Caco-2 (cell line): ENCODE results near the gene DIP2B. TPM values are rescaled to one million over a fixed set of nuclear protein-coding genes. Genes with fewer than 3 reads are reported as not detected.

Experiments
- BruUV-seq: library from RNA; stranded (reverse); fragments of 400-500 nt; replicated peaks from 2 replicates; lab custom pipeline; 2021; lab: Mats Ljungman, UMichigan
- CTCF ChIA-PET: fragments of 300-600 bp; sonication (Branson Sonifier 250); formaldehyde crosslinking; loops from one replicate; lab custom pipeline; 2022; ENCODE audit warnings: antibody characterized with exemption; lab: Charles Lee
- POLR2A ChIA-PET: fragments of 300-600 bp; sonication (Branson Sonifier 250); formaldehyde crosslinking; loops from one replicate; lab custom pipeline; 2022; ENCODE audit warnings: antibody characterized with exemption; lab: Charles Lee
- DNase-seq, 2 experiments: peaks; one replicate each; pipeline versions ENCODE4 v3.0.0 to v3.0.0-alpha.2; 2020 to 2022
- H3K27me3 ChIP-seq: replicated peaks from 2 replicates; pipeline ENCODE4 v1.6.0; 2011; ENCODE audit warnings: low read length; ENCODE audit not compliant: control insufficient read depth, insufficient read depth
- H3K36me3 ChIP-seq: 2 replicates; pipeline ENCODE4 v1.5.1; 2011; ENCODE audit warnings: low read length; ENCODE audit not compliant: control insufficient read depth, insufficient read depth
- H3K4me1 ChIP-seq: fragments of 250-450 bp; sonication (Bioruptor Pico); 2 replicates; pipeline ENCODE4 v1.5.1; 2020; ENCODE audit warnings: mild to moderate bottlenecking
- H3K4me3 ChIP-seq: 2 replicates; pipeline ENCODE4 v1.5.1; 2011; ENCODE audit warnings: low read depth, mild to moderate bottlenecking, control low read depth, low read length
- H3K9me3 ChIP-seq: fragments of 250-450 bp; sonication (Bioruptor Pico); 2 replicates; pipeline ENCODE4 v1.5.1; 2020; ENCODE audit warnings: mild to moderate bottlenecking, moderate library complexity
- H3K27ac Mint-ChIP-seq: one replicate; pipeline ENCODE4 v1.8.0; 2022; ENCODE audit warnings: mixed read lengths; ENCODE audit not compliant: unreplicated experiment
- H3K27me3 Mint-ChIP-seq: one replicate; pipeline ENCODE4 v1.8.0; 2022; ENCODE audit warnings: mixed read lengths; ENCODE audit not compliant: insufficient read depth, unreplicated experiment
- H3K36me3 Mint-ChIP-seq: one replicate; pipeline ENCODE4 v1.8.0; 2022; ENCODE audit warnings: mild to moderate bottlenecking, mixed read lengths; ENCODE audit not compliant: insufficient read depth, unreplicated experiment
- H3K4me1 Mint-ChIP-seq: one replicate; pipeline ENCODE4 v1.8.0; 2022; ENCODE audit warnings: low read depth, mixed read lengths; ENCODE audit not compliant: unreplicated experiment
- H3K4me3 Mint-ChIP-seq: one replicate; pipeline ENCODE4 v1.8.0; 2022; ENCODE audit warnings: mild to moderate bottlenecking, moderate library complexity, mixed read lengths; ENCODE audit not compliant: unreplicated experiment
- H3K9me3 Mint-ChIP-seq: one replicate; pipeline ENCODE4 v1.8.0; 2022; ENCODE audit warnings: mixed read lengths; ENCODE audit not compliant: unreplicated experiment
- intact Hi-C: fragments of 100-400 bp; cut with micrococcal nuclease; formaldehyde crosslinking; loops from one replicate; pipeline ENCODE4 v1.10.0; 2022; ENCODE audit not compliant: unreplicated experiment
- total RNA-seq: library from RNA; stranded (reverse); gene quantifications from 2 replicates; pipeline ENCODE4 v1.2.3, GENCODE V29; 2022
- TF ChIP-seq, protein P1 (sequence below), 2 experiments: fragments of 200-600 bp in 1 of 2; IDR thresholded peaks; 1 replicate in 1 of 2; 2 replicates in 1 of 2; pipeline versions ENCODE4 v1.5.1 to v1.8.0; 2011 to 2022; ENCODE audit warnings: antibody characterized with exemption in 1 of 2, control low read depth in 1 of 2, inconsistent platforms in 1 of 2, low read depth in 1 of 2, low read length in 1 of 2, mild to moderate bottlenecking in 1 of 2, moderate library complexity in 1 of 2; ENCODE audit not compliant: insufficient read depth in 1 of 2, severe bottlenecking in 1 of 2, unreplicated experiment in 1 of 2

The DIP2B gene
- total RNA-seq, 1 experiment from 2014 or later: 32.7 TPM

GRCh38 chr12:50603817-50604639 lies 99.2 kb downstream of the DIP2B start:
- H3K4me1 ChIP-seq: peaks cover under 1% of the 10 kb centered on the region; the same call in 1 of the 2 replicates
- intact Hi-C loops: no loop called here
- H3K36me3 ChIP-seq: no peaks in the 10 kb centered on the region
- Mint-ChIP-seq H3K27me3 (no peaks in the 10 kb centered on the region), H3K4me3 (no peak overlapping the region), H3K9me3 (no peaks in the 10 kb centered on the region), H3K27ac (no peak overlapping the region), H3K4me1 (no peaks in the 10 kb centered on the region), H3K36me3 (peaks cover 15% of the 10 kb centered on the region)
- H3K9me3 ChIP-seq: no peaks in the 10 kb centered on the region
- H3K4me3 ChIP-seq: no peak overlapping the region
- CTCF ChIA-PET: interaction anchor here (0.6 kb wide), 2 partner anchors 35 to 92 kb away, joined by 3 to 4 read pairs; no protein-coding TSS in a partner anchor
- TF ChIP-seq, protein P1, sequence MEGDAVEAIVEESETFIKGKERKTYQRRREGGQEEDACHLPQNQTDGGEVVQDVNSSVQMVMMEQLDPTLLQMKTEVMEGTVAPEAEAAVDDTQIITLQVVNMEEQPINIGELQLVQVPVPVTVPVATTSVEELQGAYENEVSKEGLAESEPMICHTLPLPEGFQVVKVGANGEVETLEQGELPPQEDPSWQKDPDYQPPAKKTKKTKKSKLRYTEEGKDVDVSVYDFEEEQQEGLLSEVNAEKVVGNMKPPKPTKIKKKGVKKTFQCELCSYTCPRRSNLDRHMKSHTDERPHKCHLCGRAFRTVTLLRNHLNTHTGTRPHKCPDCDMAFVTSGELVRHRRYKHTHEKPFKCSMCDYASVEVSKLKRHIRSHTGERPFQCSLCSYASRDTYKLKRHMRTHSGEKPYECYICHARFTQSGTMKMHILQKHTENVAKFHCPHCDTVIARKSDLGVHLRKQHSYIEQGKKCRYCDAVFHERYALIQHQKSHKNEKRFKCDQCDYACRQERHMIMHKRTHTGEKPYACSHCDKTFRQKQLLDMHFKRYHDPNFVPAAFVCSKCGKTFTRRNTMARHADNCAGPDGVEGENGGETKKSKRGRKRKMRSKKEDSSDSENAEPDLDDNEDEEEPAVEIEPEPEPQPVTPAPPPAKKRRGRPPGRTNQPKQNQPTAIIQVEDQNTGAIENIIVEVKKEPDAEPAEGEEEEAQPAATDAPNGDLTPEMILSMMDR (IDR thresholded peaks at IDR 0.05; ENCODE audit: insufficient read depth in 1 of 2, low read depth in 1 of 2, low read length in 1 of 2, severe bottlenecking in 1 of 2, unreplicated experiment in 1 of 2): no peak
- POLR2A ChIA-PET: no interaction called here
- DNase-seq: no peak
- H3K27me3 ChIP-seq: no peaks in the 10 kb centered on the region
- BruUV-seq: no TSS peak

GRCh38 chr12:50604640-50604920 lies 99.8 kb downstream of the DIP2B start:
- ChIA-PET CTCF (no interaction called here), POLR2A (no interaction called here)
- Histone ChIP-seq H3K4me3 (no peak overlapping the region), H3K4me1 (peaks cover 6% of the 10 kb centered on the region), H3K36me3 (no peaks in the 10 kb centered on the region), H3K27me3 (no peaks in the 10 kb centered on the region), H3K9me3 (no peaks in the 10 kb centered on the region)
- no TSS peak for BruUV-seq
- Mint-ChIP-seq H3K4me3 (no peak overlapping the region), H3K9me3 (no peaks in the 10 kb centered on the region), H3K27ac (no peak overlapping the region), H3K36me3 (peaks cover 14% of the 10 kb centered on the region), H3K27me3 (no peaks in the 10 kb centered on the region), H3K4me1 (peaks cover 3% of the 10 kb centered on the region)
- no peak for DNase-seq
- TF ChIP-seq, protein P1 (IDR thresholded peaks at IDR 0.05; ENCODE audit: insufficient read depth in 1 of 2, low read depth in 1 of 2, low read length in 1 of 2, severe bottlenecking in 1 of 2, unreplicated experiment in 1 of 2): no peak
- intact Hi-C loops: no loop called here

GRCh38 chr12:50606675-50607375 lies 102.0 kb downstream of the DIP2B start:
- Mint-ChIP-seq H3K36me3 (peaks cover 14% of the 10 kb centered on the region), H3K9me3 (no peaks in the 10 kb centered on the region), H3K27me3 (no peaks in the 10 kb centered on the region), H3K4me1 (peaks cover 13% of the 10 kb centered on the region), H3K27ac (no peak overlapping the region), H3K4me3 (no peak overlapping the region)
- Histone ChIP-seq H3K4me3 (no peak overlapping the region), H3K36me3 (no peaks in the 10 kb centered on the region), H3K9me3 (no peaks in the 10 kb centered on the region), H3K27me3 (no peaks in the 10 kb centered on the region), H3K4me1 (peaks cover 11% of the 10 kb centered on the region)
- no peak for DNase-seq
- TF ChIP-seq, protein P1 (IDR thresholded peaks at IDR 0.05; ENCODE audit: insufficient read depth in 1 of 2, low read depth in 1 of 2, low read length in 1 of 2, severe bottlenecking in 1 of 2, unreplicated experiment in 1 of 2): no peak
- CTCF ChIA-PET: interaction anchor here (0.7 kb wide), 1 partner anchor 496 kb away, joined by 3 read pairs; no protein-coding TSS in a partner anchor
- POLR2A ChIA-PET: no interaction called here
- intact Hi-C loops: no loop called here
- BruUV-seq: no TSS peak
